Naive thymus-derived CD4-positive, alpha-beta T cell (primary cell): ENCODE results near the gene AMIGO1. TPM values are rescaled to one million over a fixed set of nuclear protein-coding genes. Genes with fewer than 3 reads are reported as not detected.

Experiments used
- ATAC-seq: fragments of 150-1000 bp; cut with Tn5 transposase; 2 replicates; pipeline ENCODE4 v1.10.0; 2021; ENCODE audit warnings: mild to moderate bottlenecking, moderate library complexity
- CTCF ChIA-PET: fragments of 350-600 bp; sonication (Branson Sonifier 250); formaldehyde crosslinking; loops from one replicate; lab custom pipeline; 2021; ENCODE audit warnings: antibody characterized with exemption; lab: Charles Lee
- POLR2A ChIA-PET: fragments of 350-600 bp; sonication (Branson Sonifier 250); formaldehyde crosslinking; loops from one replicate; lab custom pipeline; 2021; ENCODE audit warnings: antibody characterized with exemption, inconsistent platforms; lab: Charles Lee
- DNase-seq, 9 donors: peaks; one replicate each; pipeline versions ENCODE4 v3.0.0 to v3.0.0-alpha.2; 2020 to 2022; ENCODE audit warnings: mixed read lengths in 1 of 9
- H3K27ac ChIP-seq: one replicate; pipeline ENCODE4 v1.7.0; 2013; ENCODE audit warnings: mild to moderate bottlenecking, low read depth, low read length, moderate library complexity
- H3K27me3 ChIP-seq, 2 donors: one replicate each; pipeline ENCODE4 v1.7.0; 2013; ENCODE audit warnings: low read length in 2 of 2, mild to moderate bottlenecking in 2 of 2, moderate library complexity in 2 of 2; ENCODE audit not compliant: control insufficient read depth in 2 of 2, insufficient read depth in 2 of 2
- H3K36me3 ChIP-seq, 3 experiments: 1 replicate in 2 of 3; 2 replicates in 1 of 3; pipeline ENCODE4 v1.7.0; 2013; ENCODE audit warnings: low read length in 3 of 3, mild to moderate bottlenecking in 3 of 3, moderate library complexity in 1 of 3; ENCODE audit not compliant: insufficient read depth in 3 of 3, control insufficient read depth in 2 of 3
- H3K4me1 ChIP-seq, 2 donors: one replicate each; pipeline ENCODE4 v1.7.0; 2013; ENCODE audit warnings: low read length in 2 of 2, mild to moderate bottlenecking in 2 of 2, moderate library complexity in 1 of 2; ENCODE audit not compliant: control insufficient read depth in 2 of 2, insufficient read depth in 2 of 2
- H3K4me3 ChIP-seq: 2 replicates; pipeline ENCODE4 v1.7.0; 2013; ENCODE audit warnings: mild to moderate bottlenecking, low read length
- H3K9me3 ChIP-seq, 3 experiments: 1 replicate in 2 of 3; 2 replicates in 1 of 3; pipeline ENCODE4 v1.7.0; 2013; ENCODE audit warnings: low read length in 3 of 3; ENCODE audit not compliant: control insufficient read depth in 2 of 3
- H3K27ac Mint-ChIP-seq, 9 donors: one replicate each; pipeline ENCODE4 v1.8.0; 2020 to 2022; ENCODE audit warnings: mixed read lengths in 9 of 9, mild to moderate bottlenecking in 8 of 9, moderate library complexity in 5 of 9, inconsistent platforms in 2 of 9
- H3K27me3 Mint-ChIP-seq, 5 donors: one replicate each; pipeline ENCODE4 v1.8.0; 2021 to 2022; ENCODE audit warnings: mixed read lengths in 5 of 5, mild to moderate bottlenecking in 1 of 5
- H3K36me3 Mint-ChIP-seq, 5 donors: one replicate each; pipeline ENCODE4 v1.8.0; 2020 to 2022; ENCODE audit warnings: mixed read lengths in 5 of 5, mild to moderate bottlenecking in 3 of 5, inconsistent platforms in 1 of 5
- H3K4me1 Mint-ChIP-seq, 7 donors: one replicate each; pipeline ENCODE4 v1.8.0; 2020 to 2022; ENCODE audit warnings: mixed read lengths in 7 of 7, mild to moderate bottlenecking in 3 of 7, inconsistent platforms in 1 of 7
- H3K4me3 Mint-ChIP-seq, 10 donors: one replicate each; pipeline ENCODE4 v1.8.0; 2020 to 2022; ENCODE audit warnings: mild to moderate bottlenecking in 10 of 10, mixed read lengths in 10 of 10, moderate library complexity in 6 of 10, inconsistent platforms in 2 of 10
- H3K9me3 Mint-ChIP-seq, 11 donors: one replicate each; pipeline ENCODE4 v1.8.0; 2020 to 2022; ENCODE audit warnings: mixed read lengths in 11 of 11, mild to moderate bottlenecking in 4 of 11, inconsistent platforms in 1 of 11, moderate library complexity in 1 of 11
- intact Hi-C, 2 donors: fragments of 100-400 bp; cut with micrococcal nuclease; formaldehyde crosslinking; loops; one replicate each; pipeline ENCODE4 v1.15.1; 2023
- polyA plus RNA-seq, 2 donors: library from polyadenylated mRNA; unstranded; fragments of 300-500 nt; fragmentation: Illumina TruSeq; gene quantifications; one replicate each; pipeline ENCODE4 v1.2.3, GENCODE V29; 2021
- total RNA-seq, 6 experiments: library from RNA in 5 of 6; stranded (reverse) in 5 of 6; gene quantifications; 1 replicate in 5 of 6; 2 replicates in 1 of 6; pipeline ENCODE4 v1.2.3 and lab custom pipeline; 2021 to 2026

The AMIGO1 gene
- total and polyA plus RNA-seq, 7 experiments from 2014 or later = 2.9 to 42.2 (median 17.7) TPM

- no peak overlapping the region for H3K27ac ChIP-seq
- no peaks in the 10 kb centered on the region for H3K36me3 Mint-ChIP-seq
- peaks cover 0 to 11% (median 7%) of the 10 kb centered on the region in 7 donors for H3K4me1 Mint-ChIP-seq
- H3K9me3 ChIP-seq = no peaks in the 10 kb centered on the region
- H3K27me3 Mint-ChIP-seq = peaks cover 68 to 89% (median 79%) of the 10 kb centered on the region in 5 donors
- POLR2A ChIA-PET = no interaction called here
- H3K27me3 ChIP-seq = peaks cover 9 to 16% of the 10 kb centered on the region in 2 donors
- peak overlapping the region in 3 of 9 donors; percentile 31 to 73 (median 67) for H3K27ac Mint-ChIP-seq
- ATAC-seq = no peak
- H3K4me3 Mint-ChIP-seq = peak overlapping the region; percentile 45 to 89 (median 82)
- peaks cover 0 to 3% of the 10 kb centered on the region in 2 donors for H3K4me1 ChIP-seq
- intact Hi-C loops = loop anchor here (5.0 kb wide), 1 partner anchor 39 kb away; the partner anchor contains the start of gene PSMA5 (in 2 of the 2)
- peak overlapping the region; percentile 44 for H3K4me3 ChIP-seq
- no peaks in the 10 kb centered on the region for H3K36me3 ChIP-seq
- no peaks in the 10 kb centered on the region for H3K9me3 Mint-ChIP-seq
- CTCF ChIA-PET = no interaction called here
- DNase-seq = peak in 1 of 9 donors; percentile 17
Observed at GRCh38 chr1:109466125-109466451, 43.4 kb downstream of the AMIGO1 start.

DNA sequence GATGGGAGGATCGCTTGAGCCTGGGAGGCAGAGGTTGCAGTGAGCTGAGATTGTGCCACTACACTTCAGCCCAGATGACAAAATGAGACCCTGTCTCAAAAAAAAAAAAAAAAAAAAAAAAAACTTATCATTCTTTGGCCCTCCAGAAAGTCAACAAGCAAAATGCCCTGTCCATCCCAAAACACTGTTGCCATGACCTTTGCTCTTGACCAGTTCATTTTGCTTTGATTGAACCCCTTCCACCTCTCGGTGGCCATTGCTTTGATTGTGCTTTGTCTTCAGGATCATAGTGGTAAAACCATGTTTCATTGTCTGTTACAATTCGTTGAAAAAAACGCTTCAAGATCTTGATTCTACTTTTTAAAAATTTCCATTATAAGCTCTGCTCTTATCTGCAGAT is 51.7 kb downstream of the AMIGO1 start:
- H3K27ac Mint-ChIP-seq = no peak overlapping the region
- Histone ChIP-seq H3K4me1 (no peaks in the 10 kb centered on the region), H3K27ac (no peak overlapping the region), H3K4me3 (no peak overlapping the region), H3K9me3 (peaks cover 0 to 4% (median 0%) of the 10 kb centered on the region in 3 experiments), H3K36me3 (no peaks in the 10 kb centered on the region), H3K27me3 (no peaks in the 10 kb centered on the region)
- ATAC-seq (no peak), DNase-seq (no peak)
- no peaks in the 10 kb centered on the region for H3K4me1 Mint-ChIP-seq
- ChIA-PET POLR2A (no interaction called here), CTCF (no interaction called here)
- no peak overlapping the region for H3K4me3 Mint-ChIP-seq
- intact Hi-C loops = no loop called here
- peaks cover 0 to 13% (median 3%) of the 10 kb centered on the region in 5 donors for H3K36me3 Mint-ChIP-seq
- H3K27me3 Mint-ChIP-seq = peaks cover 33 to 61% (median 48%) of the 10 kb centered on the region in 5 donors
- H3K9me3 Mint-ChIP-seq = peaks cover 0 to 36% (median 14%) of the 10 kb centered on the region in 11 donors

- ATAC-seq (no peak), DNase-seq (no peak)
- Mint-ChIP-seq H3K4me1 (no peaks in the 10 kb centered on the region), H3K27me3 (peaks cover 22 to 57% (median 46%) of the 10 kb centered on the region in 5 donors), H3K4me3 (no peak overlapping the region), H3K27ac (no peak overlapping the region), H3K36me3 (peaks cover 0 to 13% (median 3%) of the 10 kb centered on the region in 5 donors), H3K9me3 (peaks cover 0 to 37% (median 14%) of the 10 kb centered on the region in 11 donors)
- no peaks in the 10 kb centered on the region for H3K4me1 ChIP-seq
- ChIA-PET POLR2A (no interaction called here), CTCF (no interaction called here)
- H3K27me3 ChIP-seq = no peaks in the 10 kb centered on the region
- H3K27ac ChIP-seq = no peak overlapping the region
- H3K36me3 ChIP-seq = no peaks in the 10 kb centered on the region
- peaks cover 0 to 4% (median 0%) of the 10 kb centered on the region in 3 experiments for H3K9me3 ChIP-seq
- no peak overlapping the region for H3K4me3 ChIP-seq
- intact Hi-C loops = no loop called here
Observed at GRCh38 chr1:109454497-109455133, 54.9 kb downstream of the AMIGO1 start.

Other genes with a start within 250 kb of the AMIGO1 start
- 10 to 100 TPM in 1 of 5 experiments, 1 to 10 TPM in 1, under 1 TPM in 2, not detected in 1; 0.38 to 16.1 (median 1.3) TPM for gene PSRC1, start 226.6 kb downstream of the AMIGO1 start, total RNA-seq
- under 1 TPM in 1 of 2 donors, not detected in 1; 0.67 TPM for gene PSRC1, start 226.6 kb downstream of the AMIGO1 start, polyA plus RNA-seq
- gene MYBPHL, start 202.7 kb downstream of the AMIGO1 start, total RNA-seq = not detected
- not detected for gene MYBPHL, start 202.7 kb downstream of the AMIGO1 start, polyA plus RNA-seq
- 10 to 100 TPM in 1 of 5 experiments, 1 to 10 TPM in 4; 1.0 to 25.6 (median 1.8) TPM for gene SORT1, start 111.8 kb downstream of the AMIGO1 start, total RNA-seq
- gene SORT1, start 111.8 kb downstream of the AMIGO1 start, polyA plus RNA-seq = not detected
- gene PSMA5, start 83.3 kb downstream of the AMIGO1 start, total RNA-seq = 100 to 1,000 TPM in 1 of 5 experiments, 10 to 100 TPM in 4; 38.3 to 203 (median 70.7) TPM
- 10 to 100 TPM; 80.0 to 81.9 TPM for gene PSMA5, start 83.3 kb downstream of the AMIGO1 start, polyA plus RNA-seq
- gene SYPL2, start 43.2 kb downstream of the AMIGO1 start, total RNA-seq = not detected
- under 1 TPM in 1 of 2 donors, not detected in 1; 0.43 TPM for gene SYPL2, start 43.2 kb downstream of the AMIGO1 start, polyA plus RNA-seq
- 10 to 100 TPM; 10.5 to 12.8 (median 11.7) TPM for gene ATXN7L2, start 25.8 kb downstream of the AMIGO1 start, total RNA-seq
- 10 to 100 TPM in 1 of 2 donors, 1 to 10 TPM in 1; 4.9 to 15.2 TPM for gene ATXN7L2, start 25.8 kb downstream of the AMIGO1 start, polyA plus RNA-seq
- gene CYB561D1, start 15.6 kb downstream of the AMIGO1 start, total RNA-seq = 10 to 100 TPM; 19.6 to 41.5 (median 24.1) TPM
- gene CYB561D1, start 15.6 kb downstream of the AMIGO1 start, polyA plus RNA-seq = 10 to 100 TPM; 13.5 to 25.3 TPM
- gene GPR61, start 30.1 kb upstream of the AMIGO1 start, total RNA-seq = under 1 TPM; 0.05 to 0.58 (median 0.42) TPM
- gene GPR61, start 30.1 kb upstream of the AMIGO1 start, polyA plus RNA-seq = under 1 TPM in 1 of 2 donors, not detected in 1; 0.45 TPM
- 1 to 10 TPM; 4.9 to 9.3 (median 7.0) TPM for gene GNAI3, start 38.9 kb upstream of the AMIGO1 start, total RNA-seq
- 1 to 10 TPM; 7.2 to 7.7 TPM for gene GNAI3, start 38.9 kb upstream of the AMIGO1 start, polyA plus RNA-seq
- under 1 TPM in 1 of 5 experiments, not detected in 4; 0.39 TPM for gene GNAT2, start 109.9 kb upstream of the AMIGO1 start, total RNA-seq
- gene GNAT2, start 109.9 kb upstream of the AMIGO1 start, polyA plus RNA-seq = not detected
- 100 to 1,000 TPM in 3 of 5 experiments, 10 to 100 TPM in 2; 82.8 to 403 (median 119) TPM for gene AMPD2, start 110.1 kb upstream of the AMIGO1 start, total RNA-seq
- gene AMPD2, start 110.1 kb upstream of the AMIGO1 start, polyA plus RNA-seq = 10 to 100 TPM; 26.2 to 51.7 TPM
- gene GSTM4, start 146.4 kb upstream of the AMIGO1 start, total RNA-seq = 10 to 100 TPM; 14.2 to 28.4 (median 16.1) TPM
- 10 to 100 TPM in 1 of 2 donors, 1 to 10 TPM in 1; 3.1 to 15.0 TPM for gene GSTM4, start 146.4 kb upstream of the AMIGO1 start, polyA plus RNA-seq
- 100 to 1,000 TPM in 3 of 5 experiments, 10 to 100 TPM in 2; 52.2 to 201 (median 109) TPM for gene GSTM2, start 158.3 kb upstream of the AMIGO1 start, total RNA-seq
- 10 to 100 TPM; 64.6 to 72.2 TPM for gene GSTM2, start 158.3 kb upstream of the AMIGO1 start, polyA plus RNA-seq
- gene GSTM1, start 178.1 kb upstream of the AMIGO1 start, total RNA-seq = 10 to 100 TPM in 2 of 5 experiments, not detected in 3; 45.9 to 83.6 TPM
- gene GSTM1, start 178.1 kb upstream of the AMIGO1 start, polyA plus RNA-seq = 10 to 100 TPM in 1 of 2 donors, not detected in 1; 62.4 TPM
- under 1 TPM in 2 of 5 experiments, not detected in 3; 0.42 to 0.81 TPM for gene GSTM5, start 202.5 kb upstream of the AMIGO1 start, total RNA-seq
- gene GSTM5, start 202.5 kb upstream of the AMIGO1 start, polyA plus RNA-seq = not detected
- 10 to 100 TPM in 2 of 5 experiments, 1 to 10 TPM in 3; 1.9 to 13.9 (median 7.7) TPM for gene GSTM3, start 231.3 kb upstream of the AMIGO1 start, total RNA-seq
- 100 to 1,000 TPM in 1 of 2 donors, 10 to 100 TPM in 1; 75.6 to 130 TPM for gene GSTM3, start 231.3 kb upstream of the AMIGO1 start, polyA plus RNA-seq